Measurements from ENCODE around the gene CCIN.

The CCIN gene

GRCh38 chr9:36163049-36163785 is 6.0 kb upstream of the CCIN start:
- Histone ChIP-seq H4K91ac (ENCODE audit: low read length) (peak overlapping the region; percentile 71), H3K79me1 (replicated peaks; ENCODE audit: low read length, poor library complexity, severe bottlenecking) (no peaks in the 10 kb centered on the region), H2BK12ac (ENCODE audit: low read length in 2 of 2) (peak overlapping the region; percentile 4 to 76), H3K27ac (ENCODE audit: low read length, poor library complexity, severe bottlenecking) (peak overlapping the region; percentile 99), H3K9me3 (ENCODE audit: control insufficient read depth, low read length) (no peaks in the 10 kb centered on the region), H4K8ac (ENCODE audit: low read length) (peak overlapping the region; percentile 67), H3K4ac (ENCODE audit: low read depth in 1 of 2, low read length in 2 of 2) (peak overlapping the region; percentile 75 to 94), H2BK5ac (ENCODE audit: low read depth, low read length, poor library complexity, severe bottlenecking) (peak overlapping the region; percentile 93), H3K23ac (ENCODE audit: low read length in 2 of 2) (no peak overlapping the region), H3K4me1 (ENCODE audit: control insufficient read depth, insufficient read depth, low read depth, low read length) (peaks cover 32% of the 10 kb centered on the region), H2AK5ac (ENCODE audit: low read length, severe bottlenecking) (peak overlapping the region; percentile 87), H3K18ac (ENCODE audit: low read depth in 1 of 2, low read length in 2 of 2) (peak overlapping the region; percentile 81 to 94), H3K4me3 (ENCODE audit: insufficient read depth in 1 of 2, low read depth in 1 of 2, low read length in 2 of 2) (peak overlapping the region in 1 of 2 experiments; percentile 59), H3K27me3 (ENCODE audit: control insufficient read depth in 1 of 2, insufficient read depth in 1 of 2, low read length in 2 of 2) (no peaks in the 10 kb centered on the region), H3K14ac (ENCODE audit: low read length in 2 of 2) (no peak overlapping the region), H3K36me3 (ENCODE audit: control insufficient read depth in 1 of 2, insufficient read depth in 2 of 2, low read depth in 1 of 2, low read length in 2 of 2) (peaks cover 0 to 3% of the 10 kb centered on the region in 2 experiments), H2BK120ac (ENCODE audit: low read depth, low read length) (peak overlapping the region; percentile 54), H3K4me2 (ENCODE audit: low read length, poor library complexity, severe bottlenecking) (peak overlapping the region; percentile 1), H2BK15ac (ENCODE audit: low read depth, poor library complexity, severe bottlenecking) (peak overlapping the region; percentile 39), H3K9ac (ENCODE audit: low read length) (peak overlapping the region; percentile 85), H2AFZ (ENCODE audit: low read depth, low read length) (peak overlapping the region; percentile 8)
- WGBS: 11% methylated on average over 8 of the region's 9 CpGs
- peak; percentile 84 for DNase-seq

DNA sequence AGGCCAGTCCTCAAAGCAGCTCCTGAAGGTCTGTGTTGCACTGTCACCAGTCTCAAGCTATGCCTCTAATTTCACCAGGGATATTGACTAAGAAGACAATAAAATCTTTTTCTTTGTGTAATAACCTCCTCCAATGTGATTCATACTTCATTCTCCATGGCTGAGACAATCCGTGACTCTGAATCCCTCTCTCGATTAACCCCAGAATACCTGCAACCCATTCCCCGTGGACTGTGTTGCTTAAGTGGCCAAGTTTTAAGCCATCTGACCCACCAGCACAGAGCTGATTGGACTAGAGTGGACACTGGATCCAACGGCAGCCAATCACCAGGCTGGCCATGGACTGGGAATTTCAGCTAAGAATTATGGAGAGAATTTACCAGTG is 5.4 kb upstream of the CCIN start:
- DNase-seq: peak; percentile 47
- 44% methylated on average over 4 of the region's 4 CpGs for WGBS

GRCh38 chr9:36164372-36164771 is 4.8 kb upstream of the CCIN start:
- H3K4me3 ChIP-seq (ENCODE audit: insufficient read depth in 1 of 2, low read depth in 1 of 2, low read length in 2 of 2): no peak overlapping the region

More for the DNA sequence above, 5.4 kb upstream of the CCIN start:
- H2BK15ac ChIP-seq (ENCODE audit: low read depth, poor library complexity, severe bottlenecking): peak overlapping the region; percentile 39
- H3K27me3 ChIP-seq (ENCODE audit: control insufficient read depth in 1 of 2, insufficient read depth in 1 of 2, low read length in 2 of 2): no peaks in the 10 kb centered on the region
- H3K9me3 ChIP-seq (ENCODE audit: control insufficient read depth, low read length): no peaks in the 10 kb centered on the region
- H2AFZ ChIP-seq (ENCODE audit: low read depth, low read length): peak overlapping the region; percentile 8
- H4K91ac ChIP-seq (ENCODE audit: low read length): peak overlapping the region; percentile 71
- peak overlapping the region; percentile 49 to 83 for H2BK12ac ChIP-seq (ENCODE audit: low read length in 2 of 2)
- peak overlapping the region in 1 of 2 experiments; percentile 59 for H3K4me3 ChIP-seq (ENCODE audit: insufficient read depth in 1 of 2, low read depth in 1 of 2, low read length in 2 of 2)
- H3K79me1 ChIP-seq (replicated peaks; ENCODE audit: low read length, poor library complexity, severe bottlenecking): no peaks in the 10 kb centered on the region
- H3K4ac ChIP-seq (ENCODE audit: low read depth in 1 of 2, low read length in 2 of 2): peak overlapping the region; percentile 75 to 94
- H3K4me2 ChIP-seq (ENCODE audit: low read length, poor library complexity, severe bottlenecking): peak overlapping the region; percentile 1
- peak overlapping the region; percentile 99 for H2AK5ac ChIP-seq (ENCODE audit: low read length, severe bottlenecking)
- H3K36me3 ChIP-seq (ENCODE audit: control insufficient read depth in 1 of 2, insufficient read depth in 2 of 2, low read depth in 1 of 2, low read length in 2 of 2): peaks cover 0 to 3% of the 10 kb centered on the region in 2 experiments
- no peak overlapping the region for H3K23ac ChIP-seq (ENCODE audit: low read length in 2 of 2)
- peak overlapping the region; percentile 75 for H4K8ac ChIP-seq (ENCODE audit: low read length)
- peak overlapping the region; percentile 81 to 94 for H3K18ac ChIP-seq (ENCODE audit: low read depth in 1 of 2, low read length in 2 of 2)
- H3K4me1 ChIP-seq (ENCODE audit: control insufficient read depth, insufficient read depth, low read depth, low read length): peaks cover 32% of the 10 kb centered on the region
- H2BK5ac ChIP-seq (ENCODE audit: low read depth, low read length, poor library complexity, severe bottlenecking): peak overlapping the region; percentile 93
- no peak overlapping the region for H3K14ac ChIP-seq (ENCODE audit: low read length in 2 of 2)
- peak overlapping the region; percentile 54 for H2BK120ac ChIP-seq (ENCODE audit: low read depth, low read length)
- H3K9ac ChIP-seq (ENCODE audit: low read length): peak overlapping the region; percentile 85
- H3K27ac ChIP-seq (ENCODE audit: low read length, poor library complexity, severe bottlenecking): peak overlapping the region; percentile 99

DNA sequence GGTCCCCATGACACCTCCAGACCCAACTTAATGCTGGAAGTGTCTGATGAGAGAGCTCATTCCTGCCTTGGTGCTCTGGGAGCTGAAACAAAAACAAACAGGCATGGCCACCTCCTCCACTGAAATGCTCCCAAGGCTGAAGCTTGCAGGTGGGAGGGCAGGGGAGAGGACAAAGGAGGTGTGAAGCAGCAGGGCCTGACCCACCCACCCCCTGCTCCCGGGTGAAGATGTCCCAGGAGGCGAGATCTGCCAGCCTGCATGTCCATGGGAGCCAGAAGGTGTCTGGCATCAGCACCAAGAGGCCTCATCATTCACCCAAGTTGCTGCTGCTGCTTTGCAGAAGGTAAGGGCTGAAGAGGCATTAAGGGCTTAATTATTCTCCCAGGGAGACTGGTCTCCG is 4.2 kb upstream of the CCIN start:
- Histone ChIP-seq H2BK15ac (ENCODE audit: low read depth, poor library complexity, severe bottlenecking) (no peak overlapping the region), H2BK12ac (ENCODE audit: low read length in 2 of 2) (peak overlapping the region; percentile 29 to 47), H3K23ac (ENCODE audit: low read length in 2 of 2) (no peak overlapping the region), H3K27ac (ENCODE audit: low read length, poor library complexity, severe bottlenecking) (peak overlapping the region; percentile 99), H2BK120ac (ENCODE audit: low read depth, low read length) (peak overlapping the region; percentile 74), H2BK5ac (ENCODE audit: low read depth, low read length, poor library complexity, severe bottlenecking) (no peak overlapping the region), H4K8ac (ENCODE audit: low read length) (no peak overlapping the region), H3K4me3 (ENCODE audit: insufficient read depth in 1 of 2, low read depth in 1 of 2, low read length in 2 of 2) (no peak overlapping the region), H3K18ac (ENCODE audit: low read depth in 1 of 2, low read length in 2 of 2) (peak overlapping the region in 1 of 2 experiments; percentile 42), H3K9ac (ENCODE audit: low read length) (peak overlapping the region; percentile 87), H3K4me1 (ENCODE audit: control insufficient read depth, insufficient read depth, low read depth, low read length) (peaks cover 32% of the 10 kb centered on the region), H4K91ac (ENCODE audit: low read length) (no peak overlapping the region), H3K79me1 (replicated peaks; ENCODE audit: low read length, poor library complexity, severe bottlenecking) (no peaks in the 10 kb centered on the region), H2AK5ac (ENCODE audit: low read length, severe bottlenecking) (peak overlapping the region; percentile 99), H2AFZ (ENCODE audit: low read depth, low read length) (no peak overlapping the region), H3K4ac (ENCODE audit: low read depth in 1 of 2, low read length in 2 of 2) (no peak overlapping the region), H3K9me3 (ENCODE audit: control insufficient read depth, low read length) (no peaks in the 10 kb centered on the region), H3K36me3 (ENCODE audit: control insufficient read depth in 1 of 2, insufficient read depth in 2 of 2, low read depth in 1 of 2, low read length in 2 of 2) (peaks cover 0 to 11% of the 10 kb centered on the region in 2 experiments), H3K14ac (ENCODE audit: low read length in 2 of 2) (no peak overlapping the region), H3K4me2 (ENCODE audit: low read length, poor library complexity, severe bottlenecking) (no peak overlapping the region), H3K27me3 (ENCODE audit: control insufficient read depth in 1 of 2, insufficient read depth in 1 of 2, low read length in 2 of 2) (no peaks in the 10 kb centered on the region)
- no peak for DNase-seq
- 45% methylated on average over 3 of the region's 3 CpGs for WGBS

More at GRCh38 chr9:36164372-36164771, 4.8 kb upstream of the CCIN start:
- Histone ChIP-seq H2BK12ac (ENCODE audit: low read length in 2 of 2) (peak overlapping the region; percentile 60 to 75), H3K36me3 (ENCODE audit: control insufficient read depth in 1 of 2, insufficient read depth in 2 of 2, low read depth in 1 of 2, low read length in 2 of 2) (peaks cover 0 to 5% of the 10 kb centered on the region in 2 experiments), H2BK120ac (ENCODE audit: low read depth, low read length) (no peak overlapping the region), H2BK15ac (ENCODE audit: low read depth, poor library complexity, severe bottlenecking) (peak overlapping the region; percentile 31), H3K18ac (ENCODE audit: low read depth in 1 of 2, low read length in 2 of 2) (no peak overlapping the region), H2AFZ (ENCODE audit: low read depth, low read length) (no peak overlapping the region), H3K23ac (ENCODE audit: low read length in 2 of 2) (no peak overlapping the region), H2AK5ac (ENCODE audit: low read length, severe bottlenecking) (peak overlapping the region; percentile 99), H3K14ac (ENCODE audit: low read length in 2 of 2) (no peak overlapping the region), H2BK5ac (ENCODE audit: low read depth, low read length, poor library complexity, severe bottlenecking) (peak overlapping the region; percentile 74), H4K8ac (ENCODE audit: low read length) (no peak overlapping the region), H3K4me1 (ENCODE audit: control insufficient read depth, insufficient read depth, low read depth, low read length) (peaks cover 32% of the 10 kb centered on the region), H3K4ac (ENCODE audit: low read depth in 1 of 2, low read length in 2 of 2) (peak overlapping the region in 1 of 2 experiments; percentile 35), H4K91ac (ENCODE audit: low read length) (no peak overlapping the region), H3K27me3 (ENCODE audit: control insufficient read depth in 1 of 2, insufficient read depth in 1 of 2, low read length in 2 of 2) (no peaks in the 10 kb centered on the region), H3K9ac (ENCODE audit: low read length) (peak overlapping the region; percentile 4), H3K79me1 (replicated peaks; ENCODE audit: low read length, poor library complexity, severe bottlenecking) (no peaks in the 10 kb centered on the region), H3K9me3 (ENCODE audit: control insufficient read depth, low read length) (no peaks in the 10 kb centered on the region), H3K27ac (ENCODE audit: low read length, poor library complexity, severe bottlenecking) (peak overlapping the region; percentile 99), H3K4me2 (ENCODE audit: low read length, poor library complexity, severe bottlenecking) (no peak overlapping the region)
- 97% methylated on average over 6 of the region's 6 CpGs for WGBS
- no peak for DNase-seq
